ENCODE measurements around the gene CLN3. TPM values are rescaled to one million over a fixed set of nuclear protein-coding genes. Genes with fewer than 3 reads are reported as not detected.

Gene CLN3
- total RNA-seq, 1 donor from 2014 or later = 79.9 TPM

DNA sequence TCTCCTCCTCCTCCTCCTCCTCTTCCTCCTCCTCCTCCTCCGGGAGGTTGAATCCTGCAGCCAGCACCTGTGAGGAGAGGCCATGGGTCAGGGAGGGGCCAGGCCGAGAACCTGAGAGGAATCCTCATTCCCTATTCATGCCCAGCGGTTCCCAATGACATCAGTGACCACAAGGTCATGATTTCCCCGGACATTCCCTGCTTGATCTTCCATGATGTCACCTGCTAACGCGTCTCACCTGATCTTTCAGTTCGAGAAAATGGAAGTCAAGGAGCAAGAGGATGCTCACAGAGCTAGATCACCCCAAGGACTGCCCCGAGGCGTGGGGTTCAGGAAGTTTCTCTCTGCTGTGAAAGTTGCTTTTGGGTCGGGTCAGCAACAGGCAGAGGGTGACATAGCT is 8.0 kb upstream of the CLN3 start:
- Histone ChIP-seq H3K4me1 (no peaks in the 10 kb centered on the region), H3K36me3 (no peaks in the 10 kb centered on the region), H3K9me3 (no peaks in the 10 kb centered on the region), H3K4me3 (no peak overlapping the region), H3K27ac (no peak overlapping the region), H3K27me3 (ENCODE audit: low read depth) (no peaks in the 10 kb centered on the region)
- DNase-seq (no peak), ATAC-seq (no peak)
- TF ChIP-seq, protein P1, sequence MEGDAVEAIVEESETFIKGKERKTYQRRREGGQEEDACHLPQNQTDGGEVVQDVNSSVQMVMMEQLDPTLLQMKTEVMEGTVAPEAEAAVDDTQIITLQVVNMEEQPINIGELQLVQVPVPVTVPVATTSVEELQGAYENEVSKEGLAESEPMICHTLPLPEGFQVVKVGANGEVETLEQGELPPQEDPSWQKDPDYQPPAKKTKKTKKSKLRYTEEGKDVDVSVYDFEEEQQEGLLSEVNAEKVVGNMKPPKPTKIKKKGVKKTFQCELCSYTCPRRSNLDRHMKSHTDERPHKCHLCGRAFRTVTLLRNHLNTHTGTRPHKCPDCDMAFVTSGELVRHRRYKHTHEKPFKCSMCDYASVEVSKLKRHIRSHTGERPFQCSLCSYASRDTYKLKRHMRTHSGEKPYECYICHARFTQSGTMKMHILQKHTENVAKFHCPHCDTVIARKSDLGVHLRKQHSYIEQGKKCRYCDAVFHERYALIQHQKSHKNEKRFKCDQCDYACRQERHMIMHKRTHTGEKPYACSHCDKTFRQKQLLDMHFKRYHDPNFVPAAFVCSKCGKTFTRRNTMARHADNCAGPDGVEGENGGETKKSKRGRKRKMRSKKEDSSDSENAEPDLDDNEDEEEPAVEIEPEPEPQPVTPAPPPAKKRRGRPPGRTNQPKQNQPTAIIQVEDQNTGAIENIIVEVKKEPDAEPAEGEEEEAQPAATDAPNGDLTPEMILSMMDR (IDR thresholded peaks at IDR 0.05) = no peak
- intact Hi-C loops (cut with DNase I) = no loop called here

DNA sequence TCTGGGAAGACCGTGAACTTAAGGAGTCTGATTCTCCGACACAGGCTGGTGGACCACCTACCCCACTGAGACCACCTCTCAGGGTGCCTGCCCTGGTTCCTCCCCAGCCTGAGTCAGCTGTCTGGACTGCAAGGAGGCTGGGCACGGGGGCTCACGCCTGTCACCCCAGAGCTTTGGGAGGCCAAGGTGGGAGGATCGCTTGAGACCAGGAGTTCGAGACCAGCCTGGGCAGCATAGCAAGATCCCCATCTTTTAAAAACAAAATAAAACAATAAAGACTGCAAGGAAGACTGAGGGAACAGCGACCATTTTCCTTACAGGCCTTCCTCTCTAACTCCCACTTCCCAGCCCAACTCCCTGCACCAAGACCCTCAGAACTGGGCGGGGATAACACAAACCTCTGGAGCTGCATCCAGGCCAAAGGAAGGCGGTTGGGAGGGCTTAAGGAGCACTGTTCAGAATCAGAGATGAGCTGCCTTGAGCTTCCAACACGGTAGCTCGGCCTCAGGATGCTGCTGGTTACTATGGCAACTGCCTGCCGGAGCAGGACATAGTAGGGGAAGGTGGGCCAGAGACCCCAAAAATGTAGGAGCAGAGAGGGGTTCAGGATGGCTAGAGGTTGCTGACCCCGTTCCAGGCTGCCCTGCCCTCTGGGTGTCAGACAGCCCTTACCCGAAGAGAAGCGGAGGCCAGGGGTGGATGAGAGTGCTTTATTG is 7.0 kb upstream of the CLN3 start:
- Histone ChIP-seq H3K4me1 (no peaks in the 10 kb centered on the region), H3K36me3 (no peaks in the 10 kb centered on the region), H3K4me3 (no peak overlapping the region), H3K27ac (no peak overlapping the region), H3K9me3 (no peaks in the 10 kb centered on the region), H3K27me3 (ENCODE audit: low read depth) (no peaks in the 10 kb centered on the region)
- TF ChIP-seq, protein P1 (IDR thresholded peaks at IDR 0.05) = no peak
- DNase-seq (no peak), ATAC-seq (no peak)
- intact Hi-C loops (cut with DNase I) = no loop called here

DNA sequence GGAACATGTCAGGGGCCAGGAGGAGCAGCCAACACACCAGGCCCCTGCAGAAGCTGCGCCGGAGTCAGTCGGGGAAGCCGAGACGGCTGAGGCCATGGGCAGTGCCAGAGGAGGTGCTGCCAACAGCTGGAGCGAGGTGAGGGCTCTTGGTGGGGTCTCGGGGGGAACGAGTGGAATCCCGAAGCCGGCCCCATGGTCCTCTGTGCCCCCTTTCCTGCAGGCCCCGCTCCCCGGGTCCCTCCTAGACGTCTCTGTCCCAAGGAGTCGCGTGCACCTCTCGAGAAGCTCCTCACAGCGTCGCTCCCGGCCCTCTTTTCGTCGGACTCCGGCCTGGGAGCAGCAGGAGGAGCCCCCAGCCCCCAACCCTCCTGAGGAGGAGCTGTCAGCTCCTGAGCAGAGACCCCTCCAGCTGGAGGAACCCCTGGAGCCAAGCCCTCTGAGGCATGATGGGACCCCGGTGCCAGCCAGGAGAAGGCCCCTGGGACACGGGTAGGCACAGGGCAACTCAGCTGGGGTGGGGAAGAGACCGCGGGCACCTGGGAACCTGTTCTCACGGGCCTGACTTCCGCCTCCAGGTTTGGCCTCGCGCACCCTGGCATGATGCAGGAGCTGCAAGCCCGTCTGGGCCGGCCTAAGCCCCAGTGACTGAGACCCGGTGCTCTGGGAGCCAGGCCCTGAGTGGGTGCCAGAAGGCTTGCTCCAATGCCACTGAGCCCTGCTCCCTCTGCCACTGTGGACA is 6.2 kb upstream of the CLN3 start:
- ATAC-seq = no peak
- DNase-seq = no peak
- TF ChIP-seq, protein P1 (IDR thresholded peaks at IDR 0.05) = no peak
- no peaks in the 10 kb centered on the region for H3K9me3 ChIP-seq
- no peaks in the 10 kb centered on the region for H3K36me3 ChIP-seq
- no peaks in the 10 kb centered on the region for H3K27me3 ChIP-seq (ENCODE audit: low read depth)
- no peak overlapping the region for H3K27ac ChIP-seq
- intact Hi-C loops (cut with DNase I) = no loop called here
- H3K4me3 ChIP-seq = no peak overlapping the region
- H3K4me1 ChIP-seq = peaks cover 8% of the 10 kb centered on the region

DNA sequence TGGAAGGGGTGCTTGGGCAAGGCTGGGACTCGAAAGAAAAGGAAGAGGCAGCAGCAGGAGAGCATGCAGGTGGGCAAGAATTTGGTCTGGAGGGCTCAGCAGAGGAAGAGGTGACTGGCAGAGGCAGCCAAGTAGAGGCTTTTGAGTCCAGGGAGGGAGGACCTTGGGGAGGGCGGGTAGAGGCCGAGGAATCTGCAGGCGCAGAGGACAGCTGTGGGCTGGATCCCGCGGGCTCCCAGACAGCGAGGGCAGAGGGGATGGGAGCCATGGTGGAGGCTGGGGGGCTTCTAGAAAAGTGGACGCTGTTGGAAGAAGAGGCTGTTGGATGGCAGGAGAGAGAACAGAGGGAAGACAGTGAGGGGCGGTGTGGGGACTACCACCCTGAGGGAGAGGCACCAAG is 5.5 kb upstream of the CLN3 start:
- no peak for ATAC-seq

DNA sequence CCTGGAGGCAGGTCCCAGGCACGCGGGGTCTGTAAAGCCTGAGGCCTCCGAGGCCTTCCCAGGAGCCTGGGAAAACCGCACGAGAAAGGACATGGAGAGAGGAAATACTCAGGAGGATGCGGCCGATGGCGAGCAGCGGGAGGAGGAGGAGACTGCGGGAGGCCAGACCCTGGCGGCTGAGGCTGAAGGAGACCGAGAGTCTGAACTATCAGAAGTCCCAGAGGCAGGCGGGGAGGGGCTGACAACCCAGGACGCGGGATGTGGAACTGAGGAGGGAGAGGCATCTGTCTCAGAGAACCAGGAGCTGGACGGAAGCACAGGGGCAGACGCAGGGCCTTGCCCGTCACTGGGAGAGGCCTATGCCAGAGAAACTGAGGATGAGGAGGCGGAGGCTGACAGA is 5.0 kb upstream of the CLN3 start:
- no peak for ATAC-seq
- H3K27me3 ChIP-seq (ENCODE audit: low read depth) = no peaks in the 10 kb centered on the region
- no peaks in the 10 kb centered on the region for H3K9me3 ChIP-seq
- no peaks in the 10 kb centered on the region for H3K36me3 ChIP-seq
- no peak for DNase-seq
- H3K4me1 ChIP-seq = peaks cover 16% of the 10 kb centered on the region
- H3K4me3 ChIP-seq = no peak overlapping the region
- H3K27ac ChIP-seq = no peak overlapping the region
- intact Hi-C loops (cut with DNase I) = no loop called here
- TF ChIP-seq, protein P1 (IDR thresholded peaks at IDR 0.05) = no peak

More for the DNA sequence above, 5.5 kb upstream of the CLN3 start:
- H3K36me3 ChIP-seq = no peaks in the 10 kb centered on the region
- intact Hi-C loops (cut with DNase I) = no loop called here
- H3K4me1 ChIP-seq = peaks cover 14% of the 10 kb centered on the region
- H3K9me3 ChIP-seq = no peaks in the 10 kb centered on the region
- TF ChIP-seq, protein P1 (IDR thresholded peaks at IDR 0.05) = no peak
- H3K27ac ChIP-seq = no peak overlapping the region
- H3K27me3 ChIP-seq (ENCODE audit: low read depth) = no peaks in the 10 kb centered on the region
- no peak for DNase-seq
- H3K4me3 ChIP-seq = no peak overlapping the region
